ENCODE results near the gene TBX2. TPM values are rescaled to one million over a fixed set of nuclear protein-coding genes. Genes with fewer than 3 reads are reported as not detected.
A peak's percentile ranks its signal among the peaks of the same experiment; 100 is the strongest.

TBX2 gene
- total RNA-seq, 1 experiment from 2014 or later: not detected

DNA sequence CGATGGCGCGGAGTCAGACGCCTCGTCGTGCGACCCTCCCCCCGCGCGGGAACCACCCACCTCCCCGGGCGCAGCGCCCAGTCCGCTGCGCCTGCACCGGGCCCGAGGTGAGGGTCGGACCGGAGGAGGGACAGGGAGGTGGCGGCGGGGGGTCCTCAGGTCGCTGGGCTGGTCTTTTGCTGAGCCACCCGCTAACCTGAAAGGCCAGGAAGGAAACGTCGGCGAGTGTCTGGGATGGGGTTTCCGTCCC, 4.9 kb downstream of the TBX2 start:
- Histone ChIP-seq H2BK120ac (ENCODE audit: low read depth, low read length, poor library complexity, severe bottlenecking) (no peak overlapping the region), H3K4ac (ENCODE audit: low read depth, low read length) (no peak overlapping the region), H4K91ac (ENCODE audit: insufficient read length, low read depth, low read length) (no peak overlapping the region), H3K14ac (ENCODE audit: insufficient read depth, low read length) (no peak overlapping the region), H3K27ac (ENCODE audit: insufficient read length, low read depth, low read length) (no peak overlapping the region), H3K23me2 (ENCODE audit: insufficient read length, low read depth, low read length, poor library complexity, severe bottlenecking) (peaks cover 6% of the 10 kb centered on the region), H4K8ac (replicated peaks; ENCODE audit: insufficient read length, low read depth, low read length) (no peak overlapping the region), H2AFZ (ENCODE audit: low read length) (no peak overlapping the region), H2BK20ac (ENCODE audit: low read depth, low read length, poor library complexity, severe bottlenecking) (no peak overlapping the region), H3K4me1 (ENCODE audit: insufficient read depth, low read length) (no peaks in the 10 kb centered on the region), H3K9me3 (ENCODE audit: control insufficient read depth, low read depth, low read length) (no peaks in the 10 kb centered on the region), H4K20me1 (ENCODE audit: control insufficient read depth, insufficient read depth, insufficient read length) (peaks cover 2% of the 10 kb centered on the region), H3K56ac (ENCODE audit: insufficient read length, low read depth, low read length) (no peak overlapping the region), H3T11ph (ENCODE audit: low read length) (no peak overlapping the region), H3K18ac (ENCODE audit: insufficient read length, low read depth, low read length) (no peak overlapping the region), H3K4me2 (ENCODE audit: insufficient read depth, insufficient read length, low read length) (peak overlapping the region; percentile 49), H2BK15ac (ENCODE audit: low read depth, low read length) (no peak overlapping the region), H3K79me1 (ENCODE audit: insufficient read depth, low read depth, low read length, poor library complexity, severe bottlenecking) (no peaks in the 10 kb centered on the region), H2AK5ac (ENCODE audit: insufficient read length, low read length) (no peak overlapping the region), H3K27me3 (ENCODE audit: insufficient read depth, low read length) (peaks cover 94% of the 10 kb centered on the region), H3K9ac (ENCODE audit: extremely low read depth, insufficient read length, low read length) (no peak overlapping the region), H2BK5ac (ENCODE audit: insufficient read length, low read length) (no peak overlapping the region), H3K79me2 (ENCODE audit: insufficient read depth, low read length) (no peaks in the 10 kb centered on the region), H4K5ac (ENCODE audit: insufficient read length, low read depth, low read length) (no peak overlapping the region), H2BK12ac (ENCODE audit: insufficient read length, low read depth, low read length) (no peak overlapping the region), H3K23ac (ENCODE audit: insufficient read length, low read depth, low read length) (no peak overlapping the region)
- H3K9me3 Mint-ChIP-seq: no peaks in the 10 kb centered on the region; a peak in 2 of 5 replicates
- peaks cover 96% of the 10 kb centered on the region for H3K27me3 Mint-ChIP-seq (ENCODE audit: low read depth)
- no CpG with 5 or more reads among the region's 27 CpGs for WGBS (ENCODE audit: extremely low coverage, insufficient read length, low lambda C conversion rate)
- H3K4me1 Mint-ChIP-seq: peaks cover 16 to 25% of the 10 kb centered on the region in 2 experiments
- TF ChIP-seq, protein P1, sequence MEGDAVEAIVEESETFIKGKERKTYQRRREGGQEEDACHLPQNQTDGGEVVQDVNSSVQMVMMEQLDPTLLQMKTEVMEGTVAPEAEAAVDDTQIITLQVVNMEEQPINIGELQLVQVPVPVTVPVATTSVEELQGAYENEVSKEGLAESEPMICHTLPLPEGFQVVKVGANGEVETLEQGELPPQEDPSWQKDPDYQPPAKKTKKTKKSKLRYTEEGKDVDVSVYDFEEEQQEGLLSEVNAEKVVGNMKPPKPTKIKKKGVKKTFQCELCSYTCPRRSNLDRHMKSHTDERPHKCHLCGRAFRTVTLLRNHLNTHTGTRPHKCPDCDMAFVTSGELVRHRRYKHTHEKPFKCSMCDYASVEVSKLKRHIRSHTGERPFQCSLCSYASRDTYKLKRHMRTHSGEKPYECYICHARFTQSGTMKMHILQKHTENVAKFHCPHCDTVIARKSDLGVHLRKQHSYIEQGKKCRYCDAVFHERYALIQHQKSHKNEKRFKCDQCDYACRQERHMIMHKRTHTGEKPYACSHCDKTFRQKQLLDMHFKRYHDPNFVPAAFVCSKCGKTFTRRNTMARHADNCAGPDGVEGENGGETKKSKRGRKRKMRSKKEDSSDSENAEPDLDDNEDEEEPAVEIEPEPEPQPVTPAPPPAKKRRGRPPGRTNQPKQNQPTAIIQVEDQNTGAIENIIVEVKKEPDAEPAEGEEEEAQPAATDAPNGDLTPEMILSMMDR (conservative IDR thresholded peaks at IDR 0.05): no peak
- H3K36me3 Mint-ChIP-seq (ENCODE audit: insufficient read depth in 1 of 3, low read depth in 3 of 3): no peaks in the 10 kb centered on the region
- DNase-seq: no peak
- no peak overlapping the region for H3K27ac Mint-ChIP-seq
- H3K4me3 Mint-ChIP-seq: peak overlapping the region in 1 of 2 experiments; percentile 51; a peak in 1 of 5 replicates

All from H9 (cell line).